HL-60 (cell line): ENCODE data around the gene SMOC1.

Source experiments
- GABPA ChIP-seq: IDR thresholded peaks from 2 replicates; pipeline ENCODE4 v1.6.1; 2012; ENCODE audit warnings: low read depth
- POLR2AphosphoS5 ChIP-seq: IDR thresholded peaks from 2 replicates; pipeline ENCODE4 v1.6.1; 2012; ENCODE audit warnings: low read depth
- SPI1 ChIP-seq: IDR thresholded peaks from 2 replicates; pipeline ENCODE4 v1.6.1; 2012; ENCODE audit warnings: low read depth, mild to moderate bottlenecking, borderline replicate concordance
- TF ChIP-seq, protein P1 (sequence below): IDR thresholded peaks from one replicate; pipeline ENCODE4 v1.5.1; 2011; ENCODE audit warnings: low read length, control low read depth, inconsistent platforms; ENCODE audit not compliant: insufficient read depth
- TF ChIP-seq, protein P2 (sequence below): IDR thresholded peaks from 2 replicates; pipeline ENCODE4 v1.6.1; 2012; ENCODE audit warnings: low read depth; ENCODE audit not compliant: insufficient replicate concordance

DNA sequence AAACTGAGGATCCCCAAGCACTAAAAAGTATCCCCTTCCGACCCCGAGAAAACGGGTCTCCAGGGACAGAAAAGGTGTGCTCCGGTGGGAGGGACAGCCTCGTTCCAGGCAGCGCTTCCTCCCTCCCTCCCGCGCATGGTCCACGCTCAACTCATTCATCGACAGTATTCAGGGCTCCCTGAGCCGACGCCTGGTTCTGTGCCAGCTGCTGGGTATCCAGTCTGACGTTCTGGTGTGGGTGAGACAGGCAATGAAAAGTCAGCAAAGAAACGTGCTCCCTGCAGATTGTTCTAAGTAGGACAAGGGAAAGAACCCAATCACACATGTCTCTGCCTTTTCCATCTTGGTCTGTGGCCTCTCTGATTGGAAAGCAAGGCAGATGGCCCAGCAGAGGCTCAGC lies 19.6 kb upstream of the SMOC1 start:
- TF ChIP-seq, protein P1, sequence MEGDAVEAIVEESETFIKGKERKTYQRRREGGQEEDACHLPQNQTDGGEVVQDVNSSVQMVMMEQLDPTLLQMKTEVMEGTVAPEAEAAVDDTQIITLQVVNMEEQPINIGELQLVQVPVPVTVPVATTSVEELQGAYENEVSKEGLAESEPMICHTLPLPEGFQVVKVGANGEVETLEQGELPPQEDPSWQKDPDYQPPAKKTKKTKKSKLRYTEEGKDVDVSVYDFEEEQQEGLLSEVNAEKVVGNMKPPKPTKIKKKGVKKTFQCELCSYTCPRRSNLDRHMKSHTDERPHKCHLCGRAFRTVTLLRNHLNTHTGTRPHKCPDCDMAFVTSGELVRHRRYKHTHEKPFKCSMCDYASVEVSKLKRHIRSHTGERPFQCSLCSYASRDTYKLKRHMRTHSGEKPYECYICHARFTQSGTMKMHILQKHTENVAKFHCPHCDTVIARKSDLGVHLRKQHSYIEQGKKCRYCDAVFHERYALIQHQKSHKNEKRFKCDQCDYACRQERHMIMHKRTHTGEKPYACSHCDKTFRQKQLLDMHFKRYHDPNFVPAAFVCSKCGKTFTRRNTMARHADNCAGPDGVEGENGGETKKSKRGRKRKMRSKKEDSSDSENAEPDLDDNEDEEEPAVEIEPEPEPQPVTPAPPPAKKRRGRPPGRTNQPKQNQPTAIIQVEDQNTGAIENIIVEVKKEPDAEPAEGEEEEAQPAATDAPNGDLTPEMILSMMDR, result no peak
- TF ChIP-seq POLR2AphosphoS5, result no peak
- TF ChIP-seq GABPA, result no peak
- TF ChIP-seq, protein P2, sequence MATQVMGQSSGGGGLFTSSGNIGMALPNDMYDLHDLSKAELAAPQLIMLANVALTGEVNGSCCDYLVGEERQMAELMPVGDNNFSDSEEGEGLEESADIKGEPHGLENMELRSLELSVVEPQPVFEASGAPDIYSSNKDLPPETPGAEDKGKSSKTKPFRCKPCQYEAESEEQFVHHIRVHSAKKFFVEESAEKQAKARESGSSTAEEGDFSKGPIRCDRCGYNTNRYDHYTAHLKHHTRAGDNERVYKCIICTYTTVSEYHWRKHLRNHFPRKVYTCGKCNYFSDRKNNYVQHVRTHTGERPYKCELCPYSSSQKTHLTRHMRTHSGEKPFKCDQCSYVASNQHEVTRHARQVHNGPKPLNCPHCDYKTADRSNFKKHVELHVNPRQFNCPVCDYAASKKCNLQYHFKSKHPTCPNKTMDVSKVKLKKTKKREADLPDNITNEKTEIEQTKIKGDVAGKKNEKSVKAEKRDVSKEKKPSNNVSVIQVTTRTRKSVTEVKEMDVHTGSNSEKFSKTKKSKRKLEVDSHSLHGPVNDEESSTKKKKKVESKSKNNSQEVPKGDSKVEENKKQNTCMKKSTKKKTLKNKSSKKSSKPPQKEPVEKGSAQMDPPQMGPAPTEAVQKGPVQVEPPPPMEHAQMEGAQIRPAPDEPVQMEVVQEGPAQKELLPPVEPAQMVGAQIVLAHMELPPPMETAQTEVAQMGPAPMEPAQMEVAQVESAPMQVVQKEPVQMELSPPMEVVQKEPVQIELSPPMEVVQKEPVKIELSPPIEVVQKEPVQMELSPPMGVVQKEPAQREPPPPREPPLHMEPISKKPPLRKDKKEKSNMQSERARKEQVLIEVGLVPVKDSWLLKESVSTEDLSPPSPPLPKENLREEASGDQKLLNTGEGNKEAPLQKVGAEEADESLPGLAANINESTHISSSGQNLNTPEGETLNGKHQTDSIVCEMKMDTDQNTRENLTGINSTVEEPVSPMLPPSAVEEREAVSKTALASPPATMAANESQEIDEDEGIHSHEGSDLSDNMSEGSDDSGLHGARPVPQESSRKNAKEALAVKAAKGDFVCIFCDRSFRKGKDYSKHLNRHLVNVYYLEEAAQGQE, result no peak
- TF ChIP-seq SPI1, result no peak
